Mesothelial cell of epicardium (in vitro differentiated cells): Measurements from ENCODE around the gene FTSJ3. TPM values are rescaled to one million over a fixed set of nuclear protein-coding genes. Genes with fewer than 3 reads are reported as not detected.
"Not testable (repeated sequence)": the region's sequence is repeated elsewhere in the genome, so short reads cannot be mapped to it uniquely, and the experiment has no call there.

Experiments
- DNase-seq, 2 experiments: peaks; one replicate each; pipeline ENCODE4 v3.0.0; 2021; ENCODE audit warnings: low spot score in 2 of 2; ENCODE audit not compliant: unreplicated experiment in 2 of 2
- H3K27ac Mint-ChIP-seq: 2 replicates; pipeline ENCODE4 v1.8.0; 2021; ENCODE audit warnings: mixed read lengths
- H3K27me3 Mint-ChIP-seq: 2 replicates; pipeline ENCODE4 v1.8.0; 2021; ENCODE audit warnings: low read depth, mixed read lengths
- H3K36me3 Mint-ChIP-seq: 2 replicates; pipeline ENCODE4 v1.8.0; 2021; ENCODE audit warnings: mixed read lengths
- H3K4me1 Mint-ChIP-seq: 2 replicates; pipeline ENCODE4 v1.8.0; 2021; ENCODE audit warnings: mixed read lengths
- H3K4me3 Mint-ChIP-seq: 2 replicates; pipeline ENCODE4 v1.8.0; 2021; ENCODE audit warnings: mild to moderate bottlenecking, moderate library complexity, mixed read lengths
- H3K9me3 Mint-ChIP-seq: 2 replicates; pipeline ENCODE4 v1.8.0; 2021; ENCODE audit warnings: mixed read lengths
- CTCF ChIP-seq: fragments of 200-600 bp; sonication (generic); IDR thresholded peaks from one replicate; pipeline ENCODE4 v1.5.0; 2021; ENCODE audit warnings: antibody characterized with exemption; ENCODE audit not compliant: unreplicated experiment
- total RNA-seq: library from RNA; stranded (reverse); gene quantifications from 3 replicates; pipeline ENCODE4 v1.2.1, GENCODE V29; 2021

FTSJ3 gene, protein sequence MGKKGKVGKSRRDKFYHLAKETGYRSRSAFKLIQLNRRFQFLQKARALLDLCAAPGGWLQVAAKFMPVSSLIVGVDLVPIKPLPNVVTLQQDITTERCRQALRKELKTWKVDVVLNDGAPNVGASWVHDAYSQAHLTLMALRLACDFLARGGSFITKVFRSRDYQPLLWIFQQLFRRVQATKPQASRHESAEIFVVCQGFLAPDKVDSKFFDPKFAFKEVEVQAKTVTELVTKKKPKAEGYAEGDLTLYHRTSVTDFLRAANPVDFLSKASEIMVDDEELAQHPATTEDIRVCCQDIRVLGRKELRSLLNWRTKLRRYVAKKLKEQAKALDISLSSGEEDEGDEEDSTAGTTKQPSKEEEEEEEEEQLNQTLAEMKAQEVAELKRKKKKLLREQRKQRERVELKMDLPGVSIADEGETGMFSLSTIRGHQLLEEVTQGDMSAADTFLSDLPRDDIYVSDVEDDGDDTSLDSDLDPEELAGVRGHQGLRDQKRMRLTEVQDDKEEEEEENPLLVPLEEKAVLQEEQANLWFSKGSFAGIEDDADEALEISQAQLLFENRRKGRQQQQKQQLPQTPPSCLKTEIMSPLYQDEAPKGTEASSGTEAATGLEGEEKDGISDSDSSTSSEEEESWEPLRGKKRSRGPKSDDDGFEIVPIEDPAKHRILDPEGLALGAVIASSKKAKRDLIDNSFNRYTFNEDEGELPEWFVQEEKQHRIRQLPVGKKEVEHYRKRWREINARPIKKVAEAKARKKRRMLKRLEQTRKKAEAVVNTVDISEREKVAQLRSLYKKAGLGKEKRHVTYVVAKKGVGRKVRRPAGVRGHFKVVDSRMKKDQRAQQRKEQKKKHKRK
- 44.0 to 48.6 TPM (median 48.1 TPM) in 3 replicates for total RNA-seq

GRCh38 chr17:63827002-63827800 is at the start of gene FTSJ3, which contains the start of gene PSMC5:
TSS of gene FTSJ3 (minus strand) at chr17:63827663. CDS start at chr17:63826902, 761 bp downstream.
TSS of gene PSMC5 (plus strand) at chr17:63827431. CDS start at chr17:63827491, 60 bp downstream.
- Mint-ChIP-seq H3K4me1 (peaks cover 24% of the 10 kb centered on the region), H3K27ac (peak within 1 kb of the TSS; percentile 100), H3K27me3 (no peaks in the 10 kb centered on the region), H3K36me3 (peaks cover 33% of the 10 kb centered on the region), H3K9me3 (no peaks in the 10 kb centered on the region), H3K4me3 (peak within 1 kb of the TSS; percentile 97)
- TF ChIP-seq CTCF = no peak
- peak; percentile 85 to 92 for DNase-seq

DNA sequence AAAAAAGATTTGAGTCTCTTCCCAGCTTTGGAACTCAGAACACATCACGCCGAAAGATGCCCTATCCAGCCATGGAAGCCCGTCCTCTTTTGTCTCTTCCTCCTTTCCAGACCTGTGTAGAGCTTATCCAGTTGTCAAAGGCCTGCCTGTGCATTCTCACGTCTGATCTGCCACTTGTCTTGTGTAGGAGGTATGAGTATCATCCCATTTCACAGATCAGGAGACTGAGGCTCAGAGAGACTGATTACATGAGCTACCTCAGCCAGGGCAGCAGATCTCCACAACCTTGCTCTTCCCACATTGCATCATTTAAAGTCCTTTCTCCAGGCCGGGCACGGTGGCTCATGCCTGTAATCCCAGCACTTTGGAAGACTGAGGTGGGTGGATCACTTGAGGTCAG is 47.2 kb upstream of the FTSJ3 start:
- not testable (repeated sequence) for H3K4me1 Mint-ChIP-seq, H3K4me3 Mint-ChIP-seq, DNase-seq, H3K36me3 Mint-ChIP-seq, H3K27ac Mint-ChIP-seq, H3K9me3 Mint-ChIP-seq
- H3K27me3 Mint-ChIP-seq = peaks cover 21% of the 10 kb centered on the region

DNA sequence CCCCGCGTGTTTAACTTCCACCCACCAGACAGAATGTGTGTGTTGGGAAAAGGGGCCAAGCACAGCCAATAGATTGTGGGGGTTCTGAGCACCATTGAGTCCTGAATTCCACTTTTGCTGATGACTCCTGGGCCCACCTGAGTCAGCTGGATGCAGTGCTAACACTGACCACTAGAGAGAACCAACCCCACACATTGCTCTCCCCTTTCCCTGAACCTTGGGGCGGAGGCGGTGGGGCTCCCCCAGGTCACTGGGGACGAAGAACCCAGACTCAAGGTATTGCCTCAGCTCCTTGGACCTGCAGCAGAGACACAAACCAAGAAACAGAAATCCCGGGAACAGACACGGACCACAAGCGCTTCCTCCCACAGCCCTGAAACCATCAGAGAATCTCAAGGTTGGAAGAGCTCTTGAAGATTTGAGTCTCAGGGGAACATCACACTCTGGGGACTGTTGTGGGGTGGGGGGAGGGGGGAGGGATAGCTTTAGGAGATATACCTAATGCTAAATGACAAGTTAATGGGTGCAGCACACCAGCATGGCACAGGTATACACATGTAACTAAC is 46.7 kb upstream of the FTSJ3 start:
- not testable (repeated sequence) for H3K27ac Mint-ChIP-seq, H3K36me3 Mint-ChIP-seq, DNase-seq, H3K9me3 Mint-ChIP-seq, H3K4me3 Mint-ChIP-seq
- Mint-ChIP-seq H3K4me1 (peaks cover 12% of the 10 kb centered on the region), H3K27me3 (peaks cover 21% of the 10 kb centered on the region)

GRCh38 chr17:63873577-63873976 is 46.1 kb upstream of the FTSJ3 start, which contains the start of gene CSH2:
TSS of gene CSH2 (minus strand) at chr17:63873677. CDS start at chr17:63873614, 63 bp downstream.
- H3K4me3 Mint-ChIP-seq, H3K36me3 Mint-ChIP-seq, H3K9me3 Mint-ChIP-seq, DNase-seq, H3K27ac Mint-ChIP-seq: not testable (repeated sequence)
- H3K27me3 Mint-ChIP-seq = peaks cover 20% of the 10 kb centered on the region
- peaks cover 13% of the 10 kb centered on the region for H3K4me1 Mint-ChIP-seq

DNA sequence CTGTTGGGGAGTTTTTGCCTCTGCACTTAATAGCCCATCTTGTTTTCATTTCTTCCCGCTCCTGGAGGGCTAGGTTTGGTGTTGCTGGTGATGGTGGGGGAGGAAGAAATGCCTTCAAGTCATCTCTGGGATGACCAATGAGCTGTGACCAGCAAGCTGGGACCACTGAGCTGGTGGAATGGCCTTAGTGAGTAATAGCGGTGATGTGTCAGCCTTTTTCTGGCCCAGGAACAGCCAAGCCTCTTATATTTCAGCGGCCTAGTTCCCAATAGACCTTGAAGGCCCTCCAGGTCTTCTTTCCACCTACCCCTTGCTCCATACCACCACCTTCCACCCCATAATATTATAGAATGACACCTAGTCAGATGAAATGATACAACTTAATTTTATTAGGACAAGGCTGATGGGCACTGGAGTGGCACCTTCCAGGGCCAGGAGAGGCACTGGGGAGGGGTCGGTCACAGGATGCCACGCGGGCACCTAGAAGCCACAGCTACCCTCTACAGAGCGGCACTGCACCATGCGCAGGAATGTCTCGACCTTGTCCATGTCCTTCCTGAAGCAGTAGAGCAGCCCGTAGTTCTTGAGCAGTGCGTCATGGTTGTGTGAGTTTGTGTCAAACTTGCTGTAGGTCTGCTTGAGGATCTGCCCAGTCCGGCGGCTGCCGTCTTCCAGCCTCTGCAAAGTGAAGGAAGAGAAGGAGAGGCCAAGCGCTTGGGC is 44.3 kb upstream of the FTSJ3 start:
- H3K36me3 Mint-ChIP-seq, H3K27ac Mint-ChIP-seq, H3K4me3 Mint-ChIP-seq, H3K27me3 Mint-ChIP-seq, DNase-seq, H3K9me3 Mint-ChIP-seq: not testable (repeated sequence)
- H3K4me1 Mint-ChIP-seq = peaks cover 13% of the 10 kb centered on the region

DNA sequence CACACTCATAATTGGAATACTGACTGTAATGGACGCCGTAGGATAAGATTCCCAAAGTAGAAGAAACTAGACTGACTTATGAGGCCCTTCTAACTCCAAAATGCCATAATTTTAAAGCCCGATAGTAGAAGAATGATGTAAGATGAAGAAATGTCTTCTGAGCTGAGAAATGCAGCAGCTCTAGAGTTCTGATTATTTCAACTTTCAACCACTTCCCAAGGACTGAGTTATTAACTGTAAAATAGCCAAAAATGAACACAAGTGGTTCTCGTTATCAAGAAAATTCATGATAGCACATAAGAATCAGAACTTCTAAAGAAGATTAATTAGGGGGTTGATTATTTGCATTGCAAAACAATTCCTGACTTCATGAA is 42.8 kb upstream of the FTSJ3 start:
- not testable (repeated sequence) for H3K4me3 Mint-ChIP-seq, H3K36me3 Mint-ChIP-seq, H3K27me3 Mint-ChIP-seq, H3K27ac Mint-ChIP-seq, H3K9me3 Mint-ChIP-seq, DNase-seq
- peaks cover 17% of the 10 kb centered on the region for H3K4me1 Mint-ChIP-seq

- peaks cover 17% of the 10 kb centered on the region for H3K4me1 Mint-ChIP-seq
- peak overlapping the region; percentile 90 for H3K27ac Mint-ChIP-seq
- TF ChIP-seq CTCF = peak; percentile 21
- H3K4me3 Mint-ChIP-seq, H3K9me3 Mint-ChIP-seq, DNase-seq, H3K36me3 Mint-ChIP-seq, H3K27me3 Mint-ChIP-seq: not testable (repeated sequence)
These were observed 42.2 kb upstream of the FTSJ3 start for GRCh38 chr17:63869491-63870291.

DNA sequence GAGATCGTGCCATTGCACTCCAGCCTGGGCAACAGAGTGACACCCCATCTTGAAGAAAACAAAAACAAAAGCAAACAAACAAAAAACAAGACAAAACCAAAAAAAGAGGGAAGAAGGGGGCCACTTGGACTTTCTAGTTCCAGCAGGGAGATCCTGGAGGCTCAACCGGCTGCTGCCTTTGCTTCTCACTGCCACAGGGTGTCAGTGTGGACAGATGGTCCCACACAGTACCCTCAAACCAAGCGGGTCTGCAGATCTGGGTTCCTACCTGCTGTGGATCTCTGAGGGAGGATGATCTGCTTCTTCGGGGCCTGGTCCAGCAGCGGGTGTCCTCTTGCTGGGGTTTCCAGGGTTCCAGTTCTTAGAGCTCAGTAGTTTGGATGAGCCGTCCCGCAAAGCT is 39.2 kb upstream of the FTSJ3 start:
- peaks cover 17% of the 10 kb centered on the region for H3K4me1 Mint-ChIP-seq
- not testable (repeated sequence) for H3K9me3 Mint-ChIP-seq, H3K27ac Mint-ChIP-seq, DNase-seq, H3K4me3 Mint-ChIP-seq, H3K27me3 Mint-ChIP-seq, H3K36me3 Mint-ChIP-seq
